GM12878 (cell line): Measurements from ENCODE around the gene GNPTAB. TPM values are rescaled to one million over a fixed set of nuclear protein-coding genes. Genes with fewer than 3 reads are reported as not detected.

Experiments used
- ATAC-seq: fragments of 200-7000 bp; cut with Tn5 transposase; 3 replicates; pipeline ENCODE4 v1.9.1; 2020; ENCODE audit warnings: mild to moderate bottlenecking, moderate library complexity
- BruUV-seq: library from RNA; stranded (reverse); fragments of 400-500 nt; replicated peaks from 2 replicates; lab custom pipeline; 2021; lab: Mats Ljungman, UMichigan
- CTCF ChIA-PET: fragments of 300-600 bp; sonication (Branson Sonifier 250); formaldehyde crosslinking; extraction: SDS; loops from one replicate; lab custom pipeline; 2021; ENCODE audit warnings: inconsistent platforms; lab: Yijun Ruan, JAX
- POLR2A ChIA-PET: fragments of 350-600 bp; formaldehyde crosslinking; extraction: SDS; loops from one replicate; lab custom pipeline; 2021; ENCODE audit warnings: inconsistent platforms; lab: Charles Lee
- RAD21 ChIA-PET: fragments of 300-600 bp; sonication (Branson Sonifier 250); formaldehyde crosslinking; loops from one replicate; lab custom pipeline; 2023; ENCODE audit warnings: antibody characterized with exemption; ENCODE audit not compliant: unreplicated experiment; lab: Charles Lee
- SMC1A ChIA-PET: fragments of 300-600 bp; sonication (Branson Sonifier 250); formaldehyde crosslinking; loops from one replicate; lab custom pipeline; 2023; ENCODE audit not compliant: unreplicated experiment, uncharacterized antibody; lab: Charles Lee
- DNase-seq: peaks from one replicate; pipeline ENCODE4 v3.0.0-alpha.2; 2011; ENCODE audit warnings: low read depth, low spot score
- FAIRE-seq: peaks from 3 replicates; lab custom pipeline; 2011; peaks lifted over from hg19 to GRCh38; lab: Jason Lieb, UNC
- H2AFZ ChIP-seq: 2 replicates; pipeline ENCODE4 v1.6.0; 2011; ENCODE audit warnings: low read depth, low read length, control low read depth; ENCODE audit not compliant: control insufficient read depth
- H3K27ac ChIP-seq: 2 replicates; pipeline ENCODE4 v1.5.1; 2011; ENCODE audit warnings: control low read depth; ENCODE audit not compliant: control insufficient read depth, insufficient read depth
- H3K27me3 ChIP-seq, 2 experiments: replicated peaks in 1 of 2; 2 replicates each; pipeline versions ENCODE4 v1.6.0 to v1.6.1; 2011; ENCODE audit warnings: low read length in 1 of 2; ENCODE audit not compliant: control insufficient read depth in 2 of 2, insufficient read depth in 2 of 2
- H3K36me3 ChIP-seq, 2 experiments: 2 replicates each; pipeline ENCODE4 v1.5.1; 2011; ENCODE audit warnings: low read length in 1 of 2; ENCODE audit not compliant: control insufficient read depth in 2 of 2, insufficient read depth in 2 of 2
- H3K4me1 ChIP-seq: 2 replicates; pipeline ENCODE4 v1.6.1; 2011; ENCODE audit warnings: mild to moderate bottlenecking, low read length, moderate library complexity, mixed read lengths; ENCODE audit not compliant: control insufficient read depth, insufficient read depth
- H3K4me2 ChIP-seq: 2 replicates; pipeline ENCODE4 v1.6.0; 2011; ENCODE audit warnings: control low read depth; ENCODE audit not compliant: control insufficient read depth, insufficient read depth
- H3K4me3 ChIP-seq: fragments of 200-600 bp; sonication (generic); 2 replicates; pipeline ENCODE4 v1.5.1; 2016
- H3K79me2 ChIP-seq: 2 replicates; pipeline ENCODE4 v1.6.0; 2011; ENCODE audit warnings: low read length; ENCODE audit not compliant: control insufficient read depth, insufficient read depth
- H3K9ac ChIP-seq: 2 replicates; pipeline ENCODE4 v1.8.0; 2011; ENCODE audit warnings: low read length, control low read depth, mixed read lengths; ENCODE audit not compliant: control insufficient read depth, insufficient read depth
- H3K9me3 ChIP-seq: replicated peaks from 3 replicates; pipeline ENCODE4 v1.5.1; 2011; ENCODE audit warnings: mild to moderate bottlenecking, low read length; ENCODE audit not compliant: control insufficient read depth, insufficient read depth
- H4K20me1 ChIP-seq: 2 replicates; pipeline ENCODE4 v1.6.0; 2011; ENCODE audit not compliant: control insufficient read depth, insufficient read depth
- CHD2 ChIP-seq: IDR thresholded peaks from 2 replicates; pipeline ENCODE4 v1.6.1; 2011; ENCODE audit warnings: low read depth, low read length, improper control_type of control experiment, borderline replicate concordance
- NFYB ChIP-seq: IDR thresholded peaks from 2 replicates; pipeline ENCODE4 v1.6.1; 2011; ENCODE audit warnings: low read depth, mild to moderate bottlenecking, low read length, improper control_type of control experiment, moderate library complexity; ENCODE audit not compliant: insufficient read depth
- WGBS: methylation state at CpG from one replicate; pipeline ENCODE4 v1.1.6; 2016; ENCODE audit warnings: low lambda C conversion rate; ENCODE audit not compliant: insufficient replicate concordance, insufficient coverage; ENCODE audit errors: missing lambda C conversion rate; 5-methylcytosine and 5-hydroxymethylcytosine counted together
- in situ Hi-C: fragments of 300-500 bp; cut with MboI; formaldehyde crosslinking; loops from 9 replicates; pipeline ENCODE4 v1.14.3; 2018; ENCODE audit warnings: mixed read lengths
- intact Hi-C: fragments of 100-400 bp; cut with micrococcal nuclease; formaldehyde crosslinking; loops from one replicate; pipeline ENCODE4 v1.14.2; 2022; ENCODE audit not compliant: unreplicated experiment
- polyA plus RNA-seq, 11 experiments: library from polyadenylated mRNA; depleted of rRNA in 4 of 11; unstranded in 6 of 11; stranded (reverse) in 5 of 11; fragments of >200 nt; fragmentation: Nextera tagmentation in 4 of 11; fragmentation: Illumina TruSeq in 1 of 11; extraction: Ambion mirVana in 4 of 11; extraction: Trizol in 1 of 11; gene quantifications; 1 replicate in 1 of 11; 2 replicates in 10 of 11; pipeline versions ENCODE4 v1.2.1 to v1.2.3, GENCODE V29; 2011 to 2016; ENCODE audit warnings: inconsistent platforms in 2 of 11, missing spikeins in 2 of 11, low read depth in 1 of 11
- total RNA-seq, 4 experiments: library from RNA; depleted of rRNA in 3 of 4; stranded (reverse); fragments of >200 nt in 3 of 4; fragmentation: Illumina TruSeq in 1 of 4; extraction: Trizol in 1 of 4; gene quantifications; 2 replicates each; pipeline versions ENCODE4 v1.2.1 to v1.2.3, GENCODE V29; 2013 to 2021

The GNPTAB gene
- total and polyA plus RNA-seq, 10 of the 15 experiments (the other 5 are each of a cell fraction or from before 2014, with no cell fraction given), result 9.8 to 38.9 (median 35.3) TPM

GRCh38 chr12:101703487-101703886 lies 127.3 kb downstream of the GNPTAB start:
- H4K20me1 ChIP-seq, result no peaks in the 10 kb centered on the region
- SMC1A ChIA-PET, result no interaction called here
- no peaks in the 10 kb centered on the region for H3K27me3 ChIP-seq
- no peak for ATAC-seq
- WGBS, result 49% methylated on average over 3 of the region's 3 CpGs
- H3K79me2 ChIP-seq, result no peaks in the 10 kb centered on the region
- CTCF ChIA-PET, result interaction anchor here (1.1 to 1.4 kb wide), 2 partner anchors 20 to 56 kb away, joined by 3 read pairs; no protein-coding TSS in a partner anchor
- H2AFZ ChIP-seq, result no peak overlapping the region
- POLR2A ChIA-PET, result no interaction called here
- H3K9ac ChIP-seq, result no peak overlapping the region
- H3K36me3 ChIP-seq, result no peaks in the 10 kb centered on the region
- no peak overlapping the region for H3K4me3 ChIP-seq
- no peak for DNase-seq
- H3K4me2 ChIP-seq, result no peak overlapping the region
- no TSS peak for BruUV-seq
- H3K4me1 ChIP-seq, result no peaks in the 10 kb centered on the region
- H3K9me3 ChIP-seq, result no peaks in the 10 kb centered on the region
- in situ Hi-C loops (no loop called here), intact Hi-C loops (no loop called here)
- RAD21 ChIA-PET, result no interaction called here
- H3K27ac ChIP-seq, result no peak overlapping the region
- no peak for TF ChIP-seq NFYB
- no peak for FAIRE-seq

- no peak for ATAC-seq
- ChIA-PET CTCF (interaction anchor here (0.6 to 1.0 kb wide), 2 partner anchors 14 to 25 kb away, joined by 3 read pairs; no protein-coding TSS in a partner anchor), POLR2A (interaction anchor here (0.6 to 1.0 kb wide), 2 partner anchors 24 to 663 kb away, joined by 5 read pairs; no protein-coding TSS in a partner anchor), RAD21 (no interaction called here), SMC1A (interaction anchor here (0.6 kb wide), 3 partner anchors 19 to 88 kb away, joined by 3 read pairs; no protein-coding TSS in a partner anchor)
- BruUV-seq, result no TSS peak
- Histone ChIP-seq H3K27me3 (no peaks in the 10 kb centered on the region), H3K4me2 (no peak overlapping the region), H2AFZ (no peak overlapping the region), H4K20me1 (no peaks in the 10 kb centered on the region), H3K4me3 (no peak overlapping the region; the same call in 1 of the 2 replicates), H3K79me2 (no peaks in the 10 kb centered on the region), H3K36me3 (no peaks in the 10 kb centered on the region), H3K9me3 (no peaks in the 10 kb centered on the region), H3K9ac (no peak overlapping the region), H3K27ac (no peak overlapping the region), H3K4me1 (peaks cover 4% of the 10 kb centered on the region)
- no peak for TF ChIP-seq CHD2
- whole genome bisulfite sequencing, result 95% methylated on average over 2 of the region's 2 CpGs
- intact Hi-C loops (no loop called here), in situ Hi-C loops (no loop called here)
- no peak for FAIRE-seq
- DNase-seq, result no peak
These were observed 130.4 kb downstream of the GNPTAB start for GRCh38 chr12:101700299-101700820.
